GM23338 (cell line): Measurements from ENCODE around the gene ABL2. TPM values are rescaled to one million over a fixed set of nuclear protein-coding genes. Genes with fewer than 3 reads are reported as not detected.

Experiments
- ATAC-seq: fragments of 200-7000 bp; cut with Tn5 transposase; 3 replicates; pipeline ENCODE4 v1.9.1; 2020
- DNase-seq: peaks from one replicate; pipeline ENCODE4 v3.0.0-alpha.2; 2015; ENCODE audit warnings: low spot score
- H2AFZ ChIP-seq: fragments of 200-600 bp; sonication (generic); 2 replicates; pipeline ENCODE4 v1.8.0; 2016; ENCODE audit warnings: antibody characterized with exemption, mild to moderate bottlenecking, moderate library complexity
- H3F3A ChIP-seq: fragments of 200-600 bp; sonication (generic); replicated peaks from 2 replicates; pipeline ENCODE4 v1.8.0; 2017; ENCODE audit warnings: antibody characterized with exemption, mixed run types, low read depth
- H3K27ac ChIP-seq: fragments of 200-600 bp; sonication (generic); 2 replicates; pipeline ENCODE4 v1.6.1; 2016; ENCODE audit warnings: low read depth
- H3K27me3 ChIP-seq: fragments of 200-600 bp; sonication (generic); 2 replicates; pipeline ENCODE4 v1.8.0; 2016; ENCODE audit warnings: mild to moderate bottlenecking, mixed run types, moderate library complexity; ENCODE audit not compliant: insufficient read depth
- H3K36me3 ChIP-seq: fragments of 200-600 bp; sonication (generic); 2 replicates; pipeline ENCODE4 v1.8.0; 2016; ENCODE audit warnings: mild to moderate bottlenecking; ENCODE audit not compliant: insufficient read depth
- H3K4me1 ChIP-seq: fragments of 200-600 bp; sonication (generic); 2 replicates; pipeline ENCODE4 v1.8.0; 2016; ENCODE audit warnings: mild to moderate bottlenecking, moderate library complexity; ENCODE audit not compliant: insufficient read depth
- H3K4me2 ChIP-seq: fragments of 200-600 bp; sonication (generic); 2 replicates; pipeline ENCODE4 v1.7.1; 2017; ENCODE audit warnings: mixed run types
- H3K4me3 ChIP-seq: fragments of 200-600 bp; sonication (generic); 2 replicates; pipeline ENCODE4 v1.6.1; 2016; ENCODE audit warnings: mixed run types
- H3K79me2 ChIP-seq: fragments of 200-600 bp; sonication (generic); replicated peaks from 2 replicates; pipeline ENCODE4 v1.8.0; 2017; ENCODE audit warnings: mild to moderate bottlenecking; ENCODE audit not compliant: insufficient read depth
- H3K9me2 ChIP-seq: fragments of 200-600 bp; sonication (generic); 2 replicates; pipeline ENCODE4 v1.8.0; 2017; ENCODE audit not compliant: insufficient read depth
- H4K20me1 ChIP-seq: fragments of 200-600 bp; sonication (generic); replicated peaks from 2 replicates; pipeline ENCODE4 v1.8.0; 2017; ENCODE audit warnings: mild to moderate bottlenecking; ENCODE audit not compliant: insufficient read depth
- H3K27ac Mint-ChIP-seq: 2 replicates; pipeline ENCODE4 v1.8.0; 2020; ENCODE audit warnings: inconsistent platforms, mild to moderate bottlenecking, moderate library complexity, mixed read lengths
- H3K27me3 Mint-ChIP-seq: 3 replicates; pipeline ENCODE4 v1.8.0; 2022; ENCODE audit warnings: low read depth, mild to moderate bottlenecking, moderate library complexity, mixed read lengths, inconsistent platforms; ENCODE audit not compliant: insufficient read depth, poor library complexity
- H3K36me3 Mint-ChIP-seq: 3 replicates; pipeline ENCODE4 v1.8.0; 2021; ENCODE audit warnings: low read depth, mild to moderate bottlenecking, inconsistent platforms, moderate library complexity, mixed read lengths
- H3K4me1 Mint-ChIP-seq: 3 replicates; pipeline ENCODE4 v1.8.0; 2020; ENCODE audit warnings: mild to moderate bottlenecking, inconsistent platforms, mixed read lengths
- H3K4me3 Mint-ChIP-seq: 3 replicates; pipeline ENCODE4 v1.8.0; 2021; ENCODE audit warnings: moderate library complexity, mild to moderate bottlenecking, inconsistent platforms, mixed read lengths
- H3K9me3 Mint-ChIP-seq: 3 replicates; pipeline ENCODE4 v1.8.0; 2020; ENCODE audit warnings: moderate library complexity, mild to moderate bottlenecking, inconsistent platforms, mixed read lengths
- CTCF ChIP-seq, 2 experiments: fragments of 200-600 bp in 1 of 2; sonication (generic) in 1 of 2; conservative IDR thresholded peaks; 2 replicates each; pipeline versions ENCODE4 v1.5.1 to v1.6.1; 2016 to 2017; ENCODE audit warnings: antibody characterized with exemption in 2 of 2, low read depth in 2 of 2, mild to moderate bottlenecking in 2 of 2, moderate library complexity in 1 of 2
- EZH2 ChIP-seq: fragments of 200-600 bp; sonication (generic); IDR thresholded peaks from one replicate; pipeline ENCODE4 v1.8.0; 2017; ENCODE audit warnings: antibody characterized with exemption, mild to moderate bottlenecking, low read depth; ENCODE audit not compliant: unreplicated experiment
- JUNB ChIP-seq: IDR thresholded peaks from one replicate; pipeline ENCODE4 v1.6.1; 2016; ENCODE audit warnings: antibody characterized with exemption; ENCODE audit not compliant: unreplicated experiment
- REST ChIP-seq: IDR thresholded peaks from one replicate; pipeline ENCODE4 v1.6.1; 2018; ENCODE audit warnings: antibody characterized with exemption; ENCODE audit not compliant: unreplicated experiment
- STAT1 ChIP-seq: IDR thresholded peaks from one replicate; pipeline ENCODE4 v1.6.1; 2016; ENCODE audit warnings: antibody characterized with exemption; ENCODE audit not compliant: unreplicated experiment
- ZNF114 ChIP-seq: fragments of 250-450 bp; sonication (Bioruptor Pico); IDR thresholded peaks from 2 replicates; pipeline ENCODE4 v1.5.0; 2020; ENCODE audit warnings: mild to moderate bottlenecking, moderate library complexity
- ZNF331 ChIP-seq: fragments of 250-450 bp; sonication (Bioruptor Pico); IDR thresholded peaks from 2 replicates; pipeline ENCODE4 v1.5.0; 2020; ENCODE audit warnings: low read depth, mild to moderate bottlenecking, moderate library complexity
- polyA plus RNA-seq: library from polyadenylated mRNA; unstranded; fragments of >200 nt; fragmentation: Nextera tagmentation; extraction: Ambion mirVana; gene quantifications from 2 replicates; pipeline ENCODE4 v1.2.1, GENCODE V29; 2016
- total RNA-seq: library from RNA; depleted of rRNA; stranded (reverse); fragments of >200 nt; shearing (Covaris generic); gene quantifications from 2 replicates; pipeline ENCODE4 v1.2.3, GENCODE V29; 2014

The ABL2 gene
- total and polyA plus RNA-seq, 2 experiments from 2014 or later = 5.8 to 22.7 TPM

GRCh38 chr1:179146476-179146875, 83.0 kb downstream of the ABL2 start (continued):
- TF ChIP-seq REST = no peak
- no peak for TF ChIP-seq JUNB
- TF ChIP-seq ZNF114 = no peak
- TF ChIP-seq CTCF (conservative IDR thresholded peaks at IDR 0.05; ENCODE audit: low read depth in 2 of 2) = no peak
- no peak for TF ChIP-seq EZH2

- no peak overlapping the region for H3K27ac Mint-ChIP-seq
- no peaks in the 10 kb centered on the region for H3K27me3 ChIP-seq
- no peak overlapping the region for H2AFZ ChIP-seq
- H3K9me3 Mint-ChIP-seq = peaks cover 3% of the 10 kb centered on the region; the same call in 1 of the 3 replicates
- H3K4me2 ChIP-seq = no peak overlapping the region
- H3K4me1 Mint-ChIP-seq = peaks cover 13% of the 10 kb centered on the region; the same call in 2 of the 3 replicates
- ATAC-seq = no peak
- H3K79me2 ChIP-seq = peaks cover 42% of the 10 kb centered on the region
- H3K27me3 Mint-ChIP-seq = no peaks in the 10 kb centered on the region
- no peak for DNase-seq
- H3K36me3 Mint-ChIP-seq = peaks cover 14% of the 10 kb centered on the region
- no peaks in the 10 kb centered on the region for H3K36me3 ChIP-seq
- no peaks in the 10 kb centered on the region for H3F3A ChIP-seq
- H4K20me1 ChIP-seq = no peaks in the 10 kb centered on the region
- no peaks in the 10 kb centered on the region for H3K9me2 ChIP-seq
- H3K4me3 Mint-ChIP-seq = no peak overlapping the region
- peaks cover 19% of the 10 kb centered on the region for H3K4me1 ChIP-seq
- no peak overlapping the region for H3K4me3 ChIP-seq
- TF ChIP-seq STAT1 (no peak), ZNF331 (CRISPR knock-in tag) (no peak), REST (no peak)
- no peak overlapping the region for H3K27ac ChIP-seq
These were observed 84.0 kb downstream of the ABL2 start for GRCh38 chr1:179145521-179145920.
